Fibroblast of the aortic adventitia (primary cell): ENCODE results near the gene CNNM2. TPM values are rescaled to one million over a fixed set of nuclear protein-coding genes. Genes with fewer than 3 reads are reported as not detected.

Experiments used
- DNase-seq: peaks from one replicate; pipeline ENCODE4 v3.0.0-alpha.2; 2010; ENCODE audit warnings: low read depth
- H3K4me3 ChIP-seq: 2 replicates; pipeline ENCODE4 v1.5.1; 2011; ENCODE audit warnings: low read depth, mild to moderate bottlenecking, control low read depth, low read length, moderate library complexity
- CTCF ChIP-seq: IDR thresholded peaks from 2 replicates; pipeline ENCODE4 v1.5.1; 2011; ENCODE audit warnings: mild to moderate bottlenecking, low read length, control low read depth, inconsistent platforms; ENCODE audit not compliant: insufficient read depth
- total RNA-seq: library from RNA; depleted of rRNA; stranded (reverse); fragments of >200 nt; gene quantifications from 2 replicates; pipeline ENCODE4 v1.2.3, GENCODE V29; 2012; ENCODE audit warnings: low replicate concordance

The CNNM2 gene
- total RNA-seq, 1 donor = 6.1 TPM

- H3K4me3 ChIP-seq = no peak overlapping the region
- DNase-seq = no peak
- no peak for TF ChIP-seq CTCF
Observed at GRCh38 chr10:102935939-102936605, 18.0 kb downstream of the CNNM2 start.

GRCh38 chr10:102941401-102941800 is 23.3 kb downstream of the CNNM2 start:
- no peak overlapping the region for H3K4me3 ChIP-seq
- DNase-seq = no peak
- TF ChIP-seq CTCF = no peak

DNA sequence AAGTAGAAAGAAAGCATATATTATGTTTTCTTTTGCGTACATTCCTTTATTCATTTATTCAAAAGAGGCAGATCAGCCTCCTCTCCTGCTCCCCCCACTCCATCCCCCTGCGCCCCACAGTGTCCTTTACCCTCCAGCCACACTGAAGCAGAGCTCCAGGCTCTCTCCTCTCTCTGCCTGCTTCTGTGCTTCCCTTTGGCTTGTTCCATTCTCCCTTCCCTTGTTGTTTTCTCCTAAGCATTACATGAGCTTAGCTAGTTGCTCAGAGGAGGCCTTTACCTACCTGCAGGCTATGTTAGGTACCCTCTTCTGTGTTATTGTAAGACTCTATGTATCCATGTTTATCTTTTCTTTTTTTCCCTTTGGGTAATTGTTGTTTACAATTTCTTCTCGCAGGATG is 27.4 kb downstream of the CNNM2 start:
- no peak for TF ChIP-seq CTCF
- DNase-seq = no peak

GRCh38 chr10:102945962-102946361 is 27.9 kb downstream of the CNNM2 start:
- no peak for DNase-seq
- no peak for TF ChIP-seq CTCF
- no peak overlapping the region for H3K4me3 ChIP-seq

More for the DNA sequence above, 27.4 kb downstream of the CNNM2 start:
- no peak overlapping the region for H3K4me3 ChIP-seq

- no peak for DNase-seq
- no peak for TF ChIP-seq CTCF
Observed at GRCh38 chr10:102946992-102947391, 28.9 kb downstream of the CNNM2 start.

DNA sequence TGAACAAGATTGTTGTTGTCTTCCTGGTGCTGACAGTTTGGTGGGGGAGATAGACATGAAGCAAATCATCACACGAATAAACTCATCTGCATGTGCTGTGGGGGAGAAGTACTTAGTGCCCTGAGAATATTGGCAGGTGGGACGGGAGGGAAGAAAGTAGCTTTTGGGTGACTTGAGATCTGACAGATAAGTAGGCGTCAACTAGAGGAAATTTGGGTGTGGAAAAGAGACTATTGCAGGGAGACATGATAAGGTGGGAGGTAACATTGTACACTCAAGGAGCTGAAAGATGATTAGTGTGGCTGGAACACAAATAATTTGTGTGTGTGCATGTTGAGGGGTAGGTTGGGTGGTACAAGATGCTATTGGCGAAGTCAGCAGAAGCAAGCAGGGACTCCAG is 30.1 kb downstream of the CNNM2 start:
- no peak for TF ChIP-seq CTCF
- H3K4me3 ChIP-seq = no peak overlapping the region

More at GRCh38 chr10:102946992-102947391, 28.9 kb downstream of the CNNM2 start:
- no peak overlapping the region for H3K4me3 ChIP-seq

GRCh38 chr10:102948786-102949185 is 30.7 kb downstream of the CNNM2 start:
- H3K4me3 ChIP-seq = no peak overlapping the region
- DNase-seq = no peak
- no peak for TF ChIP-seq CTCF

More for the DNA sequence above, 30.1 kb downstream of the CNNM2 start:
- no peak for DNase-seq
